K562 (cell line): ENCODE results near the gene UQCRFS1. TPM values are rescaled to one million over a fixed set of nuclear protein-coding genes. Genes with fewer than 3 reads are reported as not detected.

ENCODE experiments used
- ATAC-seq: fragments of 200-7000 bp; cut with Tn5 transposase; 3 replicates; pipeline ENCODE4 v1.9.1; 2020; ENCODE audit warnings: moderate library complexity
- BruUV-seq: library from RNA; stranded (reverse); fragments of 400-500 nt; replicated peaks from 2 replicates; lab custom pipeline; 2021; lab: Mats Ljungman, UMichigan
- CTCF ChIA-PET: fragments of 300-600 bp; formaldehyde crosslinking; extraction: SDS; loops from one replicate; lab custom pipeline; 2021; ENCODE audit warnings: low intra/inter-chr PET ratio; lab: Yijun Ruan, JAX
- POLR2A ChIA-PET: fragments of 300-600, 350-650 bp; sonication (Branson Sonifier 250); formaldehyde crosslinking; extraction: SDS; loops from one replicate; lab custom pipeline; 2021; ENCODE audit warnings: antibody characterized with exemption, inconsistent platforms; lab: Yijun Ruan, JAX
- DNase-seq, 4 experiments: peaks; one replicate each; pipeline versions ENCODE4 v3.0.0 to v3.0.0-alpha.2; 2011 to 2018; ENCODE audit warnings: low spot score in 3 of 4, mixed read lengths in 3 of 4; ENCODE audit errors: extremely low read depth in 1 of 4
- FAIRE-seq: peaks from 2 replicates; lab custom pipeline; 2011; peaks lifted over from hg19 to GRCh38; lab: Jason Lieb, UNC
- H2AFZ ChIP-seq: 2 replicates; pipeline ENCODE4 v1.6.0; 2011; ENCODE audit warnings: low read depth, low read length, control low read depth, inconsistent platforms
- H3K27ac ChIP-seq: fragments of 200-600 bp; 3 replicates; pipeline ENCODE4 v1.8.0; 2011; ENCODE audit warnings: low read depth, mild to moderate bottlenecking, control low read depth, inconsistent platforms, low read length, moderate library complexity, mixed read lengths; ENCODE audit errors: extremely low read depth
- H3K27me3 ChIP-seq, 2 experiments: fragments of 300-600 bp in 1 of 2; 2 replicates in 1 of 2; 3 replicates in 1 of 2; pipeline versions ENCODE4 v1.6.0 to v1.8.0; 2011; ENCODE audit warnings: inconsistent platforms in 2 of 2, low read length in 2 of 2, mild to moderate bottlenecking in 1 of 2, mixed read lengths in 1 of 2, moderate library complexity in 1 of 2; ENCODE audit not compliant: control insufficient read depth in 2 of 2, insufficient read depth in 2 of 2
- H3K36me3 ChIP-seq: fragments of 300-600 bp; 3 replicates; pipeline ENCODE4 v1.8.0; 2011; ENCODE audit warnings: mild to moderate bottlenecking, low read length, inconsistent platforms; ENCODE audit not compliant: control insufficient read depth, insufficient read depth
- H3K4me1 ChIP-seq, 2 experiments: fragments of 200-600 bp in 1 of 2; replicated peaks in 1 of 2; 2 replicates in 1 of 2; 3 replicates in 1 of 2; pipeline versions ENCODE4 v1.5.1 to v1.8.0; 2011; ENCODE audit warnings: inconsistent platforms in 2 of 2, low read length in 2 of 2, mild to moderate bottlenecking in 1 of 2, mixed read lengths in 1 of 2, moderate library complexity in 1 of 2; ENCODE audit not compliant: control insufficient read depth in 2 of 2, insufficient read depth in 2 of 2
- H3K4me2 ChIP-seq: 2 replicates; pipeline ENCODE4 v1.6.1; 2011; ENCODE audit warnings: low read length, control low read depth, inconsistent platforms, mixed read lengths; ENCODE audit not compliant: insufficient read depth
- H3K4me3 ChIP-seq: fragments of 200-600 bp; sonication (generic), shearing (Covaris generic); 2 replicates; pipeline ENCODE4 v1.5.1; 2016; ENCODE audit warnings: control low read depth, inconsistent platforms
- H3K79me2 ChIP-seq: fragments of 200-600 bp; 3 replicates; pipeline ENCODE4 v1.8.0; 2011; ENCODE audit warnings: low read length, inconsistent platforms; ENCODE audit not compliant: control insufficient read depth, insufficient read depth
- H3K9ac ChIP-seq, 2 experiments: 2 replicates each; pipeline versions ENCODE4 v1.6.0 to v1.6.1; 2011; ENCODE audit warnings: low read depth in 2 of 2, low read length in 2 of 2, control low read depth in 1 of 2, inconsistent platforms in 1 of 2, mild to moderate bottlenecking in 1 of 2, mixed read lengths in 1 of 2; ENCODE audit not compliant: insufficient read depth in 1 of 2
- H3K9me1 ChIP-seq: one replicate; pipeline ENCODE4 v1.6.0; 2011; ENCODE audit warnings: inconsistent platforms, mild to moderate bottlenecking, low read length, moderate library complexity; ENCODE audit not compliant: control insufficient read depth, insufficient read depth
- H3K9me3 ChIP-seq: replicated peaks from 2 replicates; pipeline ENCODE4 v1.5.1; 2011; ENCODE audit warnings: low read depth, low read length, inconsistent platforms; ENCODE audit not compliant: control insufficient read depth, insufficient read depth
- H4K20me1 ChIP-seq: replicated peaks from 2 replicates; pipeline ENCODE4 v1.6.1; 2011; ENCODE audit warnings: low read length, inconsistent platforms, mixed read lengths; ENCODE audit not compliant: control insufficient read depth, insufficient read depth
- ADNP ChIP-seq: fragments of 200-800 bp; sonication (Bioruptor generic); IDR thresholded peaks from 2 replicates; pipeline ENCODE4 v1.6.1; 2016; ENCODE audit warnings: missing genetic modification characterization, missing compliant biosample characterization
- ESRRA ChIP-seq: fragments of 450-650 bp; IDR thresholded peaks from 2 replicates; pipeline ENCODE4 v1.6.1; 2014; ENCODE audit warnings: low read depth, mild to moderate bottlenecking, moderate library complexity, borderline replicate concordance
- GABPB1 ChIP-seq: sonication (generic); formaldehyde crosslinking; IDR thresholded peaks from 2 replicates; pipeline ENCODE4 v1.8.0; 2022; ENCODE audit warnings: mild to moderate bottlenecking, missing genetic modification reagents
- POLR2A ChIP-seq: fragments of 450-650 bp; conservative IDR thresholded peaks from 2 replicates; pipeline ENCODE4 v1.6.1; 2016
- POLR2AphosphoS5 ChIP-seq: IDR thresholded peaks from 2 replicates; pipeline ENCODE4 v1.6.1; 2011; ENCODE audit warnings: mild to moderate bottlenecking, low read depth, low read length, moderate library complexity; ENCODE audit not compliant: control insufficient read depth, insufficient read depth
- ZBTB17 ChIP-seq: fragments of 450-650 bp; formaldehyde crosslinking; IDR thresholded peaks from 2 replicates; pipeline ENCODE4 v1.4.0; 2020; ENCODE audit warnings: mild to moderate bottlenecking
- ZKSCAN3 ChIP-seq: fragments of 250-450 bp; sonication (Bioruptor Pico); IDR thresholded peaks from 2 replicates; pipeline ENCODE4 v1.4.0; 2020
- ZNF316 ChIP-seq: fragments of 450-650 bp; IDR thresholded peaks from 2 replicates; pipeline ENCODE4 v1.6.1; 2016
- WGBS: fragments of 100-300 bp; shearing (Covaris generic); methylation state at CpG from one replicate; pipeline ENCODE4 v1.1.6; 2016; ENCODE audit warnings: low coverage, mixed read lengths; ENCODE audit not compliant: insufficient coverage; ENCODE audit errors: missing lambda C conversion rate; 5-methylcytosine and 5-hydroxymethylcytosine counted together
- in situ Hi-C: fragments of 300-500 bp; cut with MboI; formaldehyde crosslinking; loops from 4 replicates; pipeline ENCODE4 v1.15.0; 2018; ENCODE audit warnings: inconsistent platforms, mixed read lengths
- intact Hi-C: fragments of 100-400 bp; cut with micrococcal nuclease; formaldehyde crosslinking; loops from 2 replicates; pipeline ENCODE4 v1.14.2; 2022
- polyA plus RNA-seq, 8 experiments: library from polyadenylated mRNA; depleted of rRNA in 4 of 8; stranded (reverse) in 5 of 8; unstranded in 3 of 8; fragments of >200 nt; fragmentation: Nextera tagmentation in 2 of 8; fragmentation: Illumina TruSeq in 1 of 8; extraction: Ambion mirVana in 2 of 8; extraction: Trizol in 1 of 8; gene quantifications; 2 replicates each; pipeline versions ENCODE4 v1.2.1 to v1.2.3, GENCODE V29; 2011 to 2014; ENCODE audit warnings: inconsistent platforms in 1 of 8, missing spikeins in 1 of 8
- total RNA-seq, 7 experiments: library from RNA; depleted of rRNA in 6 of 7; stranded (reverse); fragments of >200 nt in 6 of 7; fragmentation: Illumina TruSeq in 2 of 7; extraction: Trizol in 2 of 7; gene quantifications; 2 replicates each; pipeline versions ENCODE4 v1.2.1 to v1.2.3, GENCODE V29; 2011 to 2021; ENCODE audit warnings: low replicate concordance in 1 of 7

UQCRFS1 gene
- total and polyA plus RNA-seq, 9 of the 15 experiments (the other 6 are each of a cell fraction or from before 2014, with no cell fraction given), result 10.8 to 110 (median 64.7) TPM

DNA sequence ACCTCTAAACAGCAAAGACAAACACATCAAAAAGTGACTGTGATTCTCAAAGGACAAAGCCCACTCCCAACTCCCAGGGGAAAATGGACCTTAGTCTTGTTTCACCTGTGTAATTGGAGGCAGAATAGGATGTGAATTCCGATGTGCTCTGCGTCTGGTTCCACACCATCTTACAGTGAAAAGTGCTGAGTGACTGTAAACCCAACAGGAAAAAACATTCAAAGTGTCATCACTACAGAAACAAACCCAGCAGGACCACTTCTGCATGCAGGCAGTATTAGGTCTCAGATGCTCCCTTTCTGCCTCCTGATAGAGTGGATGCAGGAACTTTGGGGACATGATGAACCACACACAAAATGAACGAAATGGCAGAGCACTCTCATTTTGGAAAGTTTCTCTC lies 6.5 kb downstream of the UQCRFS1 start:
- BruUV-seq, result no TSS peak
- WGBS, result 96% methylated on average over 3 of the region's 3 CpGs
- in situ Hi-C loops (no loop called here), intact Hi-C loops (no loop called here)
- peaks cover 0 to 11% of the 10 kb centered on the region in 2 experiments; a peak in 2 of 5 replicates for H3K4me1 ChIP-seq
- no peak overlapping the region for H3K4me2 ChIP-seq
- no peak overlapping the region for H3K9ac ChIP-seq
- no peak overlapping the region for H3K4me3 ChIP-seq
- peak; percentile 58; the same call in 1 of the 2 replicates for TF ChIP-seq POLR2AphosphoS5
- TF ChIP-seq GABPB1 (CRISPR knock-in tag), result no peak
- no peak for TF ChIP-seq ZKSCAN3 (CRISPR knock-in tag)
- TF ChIP-seq POLR2A, result peak; percentile 51
- peak; percentile 12; the same call in 1 of the 2 replicates for TF ChIP-seq ZNF316
- TF ChIP-seq ZBTB17 (CRISPR knock-in tag), result no peak
- TF ChIP-seq ESRRA, result no peak
- TF ChIP-seq ADNP, result no peak
- no peak overlapping the region for H3K27ac ChIP-seq
- no peaks in the 10 kb centered on the region for H3K27me3 ChIP-seq
- no peak overlapping the region for H2AFZ ChIP-seq
- POLR2A ChIA-PET, result no interaction called here
- peaks cover 24% of the 10 kb centered on the region; the same call in 1 of the 2 replicates for H4K20me1 ChIP-seq
- CTCF ChIA-PET, result no interaction called here
- DNase-seq, result no peak
- H3K36me3 ChIP-seq, result peaks cover 50% of the 10 kb centered on the region
- no peak for FAIRE-seq
- peaks cover 45% of the 10 kb centered on the region for H3K79me2 ChIP-seq
- ATAC-seq, result no peak
- no peaks in the 10 kb centered on the region for H3K9me3 ChIP-seq
- no peaks in the 10 kb centered on the region for H3K9me1 ChIP-seq
